H9 (cell line): ENCODE data around the gene METTL27. TPM values are rescaled to one million over a fixed set of nuclear protein-coding genes. Genes with fewer than 3 reads are reported as not detected.

Experiments used
- DNase-seq: peaks from one replicate; pipeline ENCODE4 v3.0.0-alpha.2; 2017
- H2AFZ ChIP-seq: one replicate; pipeline ENCODE4 v1.6.1; 2013; ENCODE audit warnings: mild to moderate bottlenecking, low read length, control low read depth, moderate library complexity
- H2AK5ac ChIP-seq: 2 replicates; pipeline ENCODE4 v1.6.1; 2013; ENCODE audit warnings: low read length, control low read depth, mixed read lengths; ENCODE audit not compliant: insufficient read length
- H2BK120ac ChIP-seq: one replicate; pipeline ENCODE4 v1.6.1; 2013; ENCODE audit warnings: low read depth, mild to moderate bottlenecking, low read length, control low read depth, inconsistent platforms; ENCODE audit not compliant: poor library complexity, severe bottlenecking
- H2BK12ac ChIP-seq: 2 replicates; pipeline ENCODE4 v1.6.1; 2013; ENCODE audit warnings: low read length, control low read depth, mixed read lengths, low read depth; ENCODE audit not compliant: insufficient read length
- H2BK15ac ChIP-seq: 2 replicates; pipeline ENCODE4 v1.6.1; 2013; ENCODE audit warnings: low read depth, low read length, control low read depth
- H2BK20ac ChIP-seq: one replicate; pipeline ENCODE4 v1.6.1; 2013; ENCODE audit warnings: low read depth, mild to moderate bottlenecking, low read length, control low read depth, inconsistent platforms; ENCODE audit not compliant: poor library complexity, severe bottlenecking
- H2BK5ac ChIP-seq: 2 replicates; pipeline ENCODE4 v1.6.1; 2013; ENCODE audit warnings: low read length, control low read depth, mixed read lengths; ENCODE audit not compliant: insufficient read length
- H3K14ac ChIP-seq: 2 replicates; pipeline ENCODE4 v1.6.1; 2013; ENCODE audit warnings: low read length, control low read depth; ENCODE audit not compliant: insufficient read depth
- H3K18ac ChIP-seq: 2 replicates; pipeline ENCODE4 v1.6.1; 2013; ENCODE audit warnings: low read depth, mild to moderate bottlenecking, mixed read lengths, low read length, control low read depth; ENCODE audit not compliant: insufficient read length
- H3K23ac ChIP-seq: 2 replicates; pipeline ENCODE4 v1.6.1; 2013; ENCODE audit warnings: low read length, control low read depth, mixed read lengths, low read depth; ENCODE audit not compliant: insufficient read length
- H3K23me2 ChIP-seq: 2 replicates; pipeline ENCODE4 v1.6.1; 2013; ENCODE audit warnings: low read depth, mild to moderate bottlenecking, mixed read lengths, low read length, control low read depth; ENCODE audit not compliant: insufficient read length, poor library complexity, severe bottlenecking
- H3K27ac ChIP-seq: 2 replicates; pipeline ENCODE4 v1.5.1; 2013; ENCODE audit warnings: low read length, control low read depth, mixed read lengths, low read depth; ENCODE audit not compliant: insufficient read length
- H3K27me3 ChIP-seq: 2 replicates; pipeline ENCODE4 v1.6.1; 2013; ENCODE audit warnings: low read length, control low read depth, inconsistent platforms; ENCODE audit not compliant: insufficient read depth
- H3K4ac ChIP-seq: 2 replicates; pipeline ENCODE4 v1.6.1; 2013; ENCODE audit warnings: low read depth, mild to moderate bottlenecking, control low read depth, inconsistent platforms, low read length, moderate library complexity
- H3K4me1 ChIP-seq: 2 replicates; pipeline ENCODE4 v1.6.1; 2013; ENCODE audit warnings: low read length, control low read depth, inconsistent platforms; ENCODE audit not compliant: insufficient read depth
- H3K4me2 ChIP-seq: 2 replicates; pipeline ENCODE4 v1.6.1; 2013; ENCODE audit warnings: low read length, control low read depth, mixed read lengths; ENCODE audit not compliant: insufficient read length, insufficient read depth
- H3K56ac ChIP-seq: 2 replicates; pipeline ENCODE4 v1.6.1; 2013; ENCODE audit warnings: low read depth, mild to moderate bottlenecking, mixed read lengths, low read length, control low read depth; ENCODE audit not compliant: insufficient read length
- H3K79me1 ChIP-seq: 2 replicates; pipeline ENCODE4 v1.6.1; 2013; ENCODE audit warnings: low read depth, mild to moderate bottlenecking, moderate library complexity, low read length, control low read depth, inconsistent platforms; ENCODE audit not compliant: insufficient read depth, poor library complexity, severe bottlenecking
- H3K79me2 ChIP-seq: 2 replicates; pipeline ENCODE4 v1.6.1; 2013; ENCODE audit warnings: low read length, control low read depth, inconsistent platforms; ENCODE audit not compliant: insufficient read depth
- H3K9ac ChIP-seq: 2 replicates; pipeline ENCODE4 v1.6.1; 2013; ENCODE audit warnings: low read length, control low read depth, mixed read lengths; ENCODE audit not compliant: insufficient read length; ENCODE audit errors: extremely low read depth
- H3K9me3 ChIP-seq: one replicate; pipeline ENCODE4 v1.6.1; 2013; ENCODE audit warnings: low read depth, low read length, inconsistent platforms; ENCODE audit not compliant: control insufficient read depth
- H3T11ph ChIP-seq: one replicate; pipeline ENCODE4 v1.6.1; 2013; ENCODE audit warnings: mild to moderate bottlenecking, low read length, control low read depth, inconsistent platforms
- H4K20me1 ChIP-seq: one replicate; pipeline ENCODE4 v1.6.1; 2013; ENCODE audit not compliant: control insufficient read depth, insufficient read length, insufficient read depth
- H4K5ac ChIP-seq: 2 replicates; pipeline ENCODE4 v1.6.1; 2013; ENCODE audit warnings: low read depth, mild to moderate bottlenecking, mixed read lengths, low read length, control low read depth; ENCODE audit not compliant: insufficient read length
- H4K8ac ChIP-seq: replicated peaks from 2 replicates; pipeline ENCODE4 v1.6.1; 2013; ENCODE audit warnings: low read length, control low read depth, mixed read lengths, low read depth; ENCODE audit not compliant: insufficient read length
- H4K91ac ChIP-seq: 2 replicates; pipeline ENCODE4 v1.6.1; 2013; ENCODE audit warnings: low read depth, mild to moderate bottlenecking, moderate library complexity, mixed read lengths, low read length, control low read depth; ENCODE audit not compliant: insufficient read length
- H3K27ac Mint-ChIP-seq, 3 experiments: 2 replicates in 2 of 3; 3 replicates in 1 of 3; pipeline ENCODE4 v1.8.0; 2020 to 2021; ENCODE audit warnings: mixed read lengths in 3 of 3, mild to moderate bottlenecking in 1 of 3, moderate library complexity in 1 of 3
- H3K27me3 Mint-ChIP-seq: 2 replicates; pipeline ENCODE4 v1.8.0; 2021; ENCODE audit warnings: low read depth, mild to moderate bottlenecking, moderate library complexity, mixed read lengths
- H3K36me3 Mint-ChIP-seq, 3 experiments: 2 replicates in 2 of 3; 3 replicates in 1 of 3; pipeline ENCODE4 v1.8.0; 2020 to 2021; ENCODE audit warnings: low read depth in 3 of 3, mixed read lengths in 3 of 3; ENCODE audit not compliant: insufficient read depth in 1 of 3
- H3K4me1 Mint-ChIP-seq, 2 experiments: 2 replicates each; pipeline ENCODE4 v1.8.0; 2020; ENCODE audit warnings: mixed read lengths in 2 of 2
- H3K4me3 Mint-ChIP-seq, 2 experiments: 2 replicates in 1 of 2; 3 replicates in 1 of 2; pipeline ENCODE4 v1.8.0; 2020 to 2021; ENCODE audit warnings: mild to moderate bottlenecking in 2 of 2, mixed read lengths in 2 of 2, moderate library complexity in 1 of 2
- H3K9me3 Mint-ChIP-seq, 2 experiments: 2 replicates in 1 of 2; 3 replicates in 1 of 2; pipeline ENCODE4 v1.8.0; 2020; ENCODE audit warnings: mild to moderate bottlenecking in 2 of 2, mixed read lengths in 2 of 2, moderate library complexity in 1 of 2
- WGBS: extraction: QIAGEN DNeasy Blood & Tissue Kit; methylation state at CpG from one replicate; pipeline ENCODE4 v1.1.7; 2013; ENCODE audit warnings: missing lambda C conversion rate, low lambda C conversion rate, mixed read lengths; ENCODE audit not compliant: insufficient read length; ENCODE audit errors: extremely low coverage; 5-methylcytosine and 5-hydroxymethylcytosine counted together
- total RNA-seq: library from RNA; stranded (reverse); gene quantifications from 2 replicates; pipeline ENCODE4 v1.2.1, GENCODE V29; 2021
- TF ChIP-seq, protein P1 (sequence below): fragments of 200-600 bp; sonication (generic); conservative IDR thresholded peaks from 3 replicates; pipeline ENCODE4 v1.8.0; 2021; ENCODE audit warnings: antibody characterized with exemption, mild to moderate bottlenecking

Gene METTL27
- total RNA-seq, 1 experiment from 2014 or later, result 13.5 TPM

DNA sequence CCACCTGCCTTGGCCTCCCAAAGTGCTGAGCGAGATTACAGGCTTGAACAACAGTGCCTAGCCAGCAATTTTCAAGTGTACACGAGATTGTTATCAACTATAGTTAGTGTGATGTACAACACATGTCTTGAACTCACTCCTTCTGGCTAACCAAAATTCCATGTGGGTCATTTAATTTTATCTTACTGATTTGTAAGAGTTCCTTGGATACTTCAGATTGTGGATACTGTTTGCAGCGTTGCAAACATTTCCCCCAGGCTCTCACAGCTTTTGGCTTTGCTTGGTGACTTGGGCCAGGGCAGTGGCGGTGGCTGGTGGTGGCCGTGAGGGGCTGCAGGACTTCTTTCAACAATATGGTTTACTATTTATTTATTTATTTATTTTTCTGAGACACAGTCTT lies 10.2 kb upstream of the METTL27 start:
- TF ChIP-seq, protein P1, sequence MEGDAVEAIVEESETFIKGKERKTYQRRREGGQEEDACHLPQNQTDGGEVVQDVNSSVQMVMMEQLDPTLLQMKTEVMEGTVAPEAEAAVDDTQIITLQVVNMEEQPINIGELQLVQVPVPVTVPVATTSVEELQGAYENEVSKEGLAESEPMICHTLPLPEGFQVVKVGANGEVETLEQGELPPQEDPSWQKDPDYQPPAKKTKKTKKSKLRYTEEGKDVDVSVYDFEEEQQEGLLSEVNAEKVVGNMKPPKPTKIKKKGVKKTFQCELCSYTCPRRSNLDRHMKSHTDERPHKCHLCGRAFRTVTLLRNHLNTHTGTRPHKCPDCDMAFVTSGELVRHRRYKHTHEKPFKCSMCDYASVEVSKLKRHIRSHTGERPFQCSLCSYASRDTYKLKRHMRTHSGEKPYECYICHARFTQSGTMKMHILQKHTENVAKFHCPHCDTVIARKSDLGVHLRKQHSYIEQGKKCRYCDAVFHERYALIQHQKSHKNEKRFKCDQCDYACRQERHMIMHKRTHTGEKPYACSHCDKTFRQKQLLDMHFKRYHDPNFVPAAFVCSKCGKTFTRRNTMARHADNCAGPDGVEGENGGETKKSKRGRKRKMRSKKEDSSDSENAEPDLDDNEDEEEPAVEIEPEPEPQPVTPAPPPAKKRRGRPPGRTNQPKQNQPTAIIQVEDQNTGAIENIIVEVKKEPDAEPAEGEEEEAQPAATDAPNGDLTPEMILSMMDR, result peak; percentile 18; the same call in 1 of the 3 replicates
- peaks cover 2 to 6% of the 10 kb centered on the region in 2 experiments; a peak in 2 of 5 replicates for H3K9me3 Mint-ChIP-seq
- no peak overlapping the region for H2AK5ac ChIP-seq
- no peaks in the 10 kb centered on the region for H3K23me2 ChIP-seq
- H3K56ac ChIP-seq, result no peak overlapping the region
- H3K4me3 Mint-ChIP-seq, result no peak overlapping the region
- H3K4me1 ChIP-seq, result no peaks in the 10 kb centered on the region
- H3K79me2 ChIP-seq, result no peaks in the 10 kb centered on the region
- no peak overlapping the region for H2BK20ac ChIP-seq
- no peak for DNase-seq
- H2BK12ac ChIP-seq, result no peak overlapping the region
- no peak overlapping the region for H3K27ac Mint-ChIP-seq
- WGBS, result no CpG with 5 or more reads among the region's 5 CpGs
- no peak overlapping the region for H3K18ac ChIP-seq
- H2BK5ac ChIP-seq, result no peak overlapping the region
- no peaks in the 10 kb centered on the region for H4K20me1 ChIP-seq
- no peak overlapping the region for H2AFZ ChIP-seq
- H3K9ac ChIP-seq, result no peak overlapping the region
- no peaks in the 10 kb centered on the region for H3K9me3 ChIP-seq
- no peak overlapping the region for H4K91ac ChIP-seq
- peaks cover 14 to 31% of the 10 kb centered on the region in 2 experiments for H3K4me1 Mint-ChIP-seq
- no peak overlapping the region for H3K14ac ChIP-seq
- H2BK120ac ChIP-seq, result no peak overlapping the region
- no peak overlapping the region for H3K23ac ChIP-seq
- no peaks in the 10 kb centered on the region for H3K27me3 ChIP-seq
- H3K4ac ChIP-seq, result no peak overlapping the region
- no peak overlapping the region for H4K5ac ChIP-seq
- peaks cover 29% of the 10 kb centered on the region for H3K27me3 Mint-ChIP-seq
- H3K79me1 ChIP-seq, result no peaks in the 10 kb centered on the region
- peaks cover 0 to 4% (median 0%) of the 10 kb centered on the region in 3 experiments; a peak in 2 of 7 replicates for H3K36me3 Mint-ChIP-seq
- no peak overlapping the region for H3T11ph ChIP-seq
- no peak overlapping the region for H3K27ac ChIP-seq
- H2BK15ac ChIP-seq, result no peak overlapping the region
- no peak overlapping the region for H4K8ac ChIP-seq
- H3K4me2 ChIP-seq, result no peak overlapping the region
